Gastroesophageal sphincter (tissue), 4 donors: ENCODE data around the gene ZCCHC14. TPM values are rescaled to one million over a fixed set of nuclear protein-coding genes. Genes with fewer than 3 reads are reported as not detected.
"Not testable (repeated sequence)": the region's sequence is repeated elsewhere in the genome, so short reads cannot be mapped to it uniquely, and the experiment has no call there.

Experiments
- ATAC-seq: fragments of 150-250 bp; one replicate; pipeline ENCODE4 v1.9.1; 2016; ENCODE audit warnings: mild to moderate bottlenecking, moderate library complexity
- H3K27ac ChIP-seq, 4 donors: fragments of 200-600 bp; sonication (generic) in 3 of 4; 1 replicate in 3 of 4; 2 replicates in 1 of 4; pipeline ENCODE4 v1.5.1; 2016 to 2019
- H3K27me3 ChIP-seq: fragments of 200-600 bp; sonication (generic); one replicate; pipeline ENCODE4 v1.5.1; 2019
- H3K36me3 ChIP-seq, 2 donors: fragments of 200-600 bp; sonication (generic); one replicate each; pipeline ENCODE4 v1.5.1; 2019; ENCODE audit warnings: control low read depth in 1 of 2
- H3K4me1 ChIP-seq, 3 donors: fragments of 200-600 bp; sonication (generic); 1 replicate in 2 of 3; 2 replicates in 1 of 3; pipeline ENCODE4 v1.5.1; 2016 to 2019; ENCODE audit warnings: control low read depth in 2 of 3
- H3K4me3 ChIP-seq, 2 donors: fragments of 200-600 bp; sonication (generic); one replicate each; pipeline ENCODE4 v1.5.1; 2019; ENCODE audit warnings: mild to moderate bottlenecking in 1 of 2, moderate library complexity in 1 of 2
- H3K9me3 ChIP-seq, 3 donors: fragments of 200-600 bp; sonication (generic); one replicate each; pipeline ENCODE4 v1.5.1; 2017 to 2019; ENCODE audit warnings: control low read depth in 2 of 3
- CTCF ChIP-seq, 4 experiments: fragments of 200-600 bp in 2 of 4; fragments of 450-650 bp in 2 of 4; sonication (generic) in 1 of 4; IDR thresholded peaks; one replicate each; pipeline ENCODE4 v1.5.1; 2017 to 2019; ENCODE audit warnings: antibody characterized with exemption in 4 of 4, mild to moderate bottlenecking in 2 of 4, moderate library complexity in 2 of 4
- EP300 ChIP-seq: sonication (generic); formaldehyde crosslinking; IDR thresholded peaks from one replicate; pipeline ENCODE4 v1.6.1; 2017; ENCODE audit warnings: antibody characterized with exemption, mild to moderate bottlenecking
- POLR2A ChIP-seq, 2 donors: fragments of 450-650 bp; IDR thresholded peaks; one replicate each; pipeline ENCODE4 v1.6.1; 2017; ENCODE audit warnings: antibody characterized with exemption in 2 of 2, mild to moderate bottlenecking in 2 of 2, moderate library complexity in 1 of 2
- POLR2AphosphoS5 ChIP-seq: sonication (generic); formaldehyde crosslinking; IDR thresholded peaks from one replicate; pipeline ENCODE4 v1.6.1; 2017; ENCODE audit warnings: antibody characterized with exemption
- WGBS, 2 donors: methylation state at CpG; one replicate each; pipeline ENCODE4 v1.1.5; 2018; ENCODE audit warnings: low coverage in 1 of 2; 5-methylcytosine and 5-hydroxymethylcytosine counted together
- total RNA-seq, 4 donors: library from RNA; depleted of rRNA; stranded (reverse); fragments of >200 nt; gene quantifications; one replicate each; pipeline ENCODE4 v1.1.0, GENCODE V29; 2016

The ZCCHC14 gene
- total RNA-seq, 4 donors from 2014 or later, result 15.5 to 24.9 (median 19.9) TPM

GRCh38 chr16:87388818-87389134, 104.0 kb downstream of the ZCCHC14 start:
- Histone ChIP-seq H3K27me3 (no peaks in the 10 kb centered on the region), H3K4me3 (peak overlapping the region in 1 of 2 donors; percentile 10), H3K9me3 (no peaks in the 10 kb centered on the region), H3K4me1 (peaks cover 3 to 55% (median 16%) of the 10 kb centered on the region in 3 donors), H3K27ac (peak overlapping the region; percentile 78 to 99 (median 95)), H3K36me3 (no peaks in the 10 kb centered on the region)
- no peak for ATAC-seq
- WGBS, 2 donors, result 5 to 16% methylated on average over 1 of the region's 1 CpG
- TF ChIP-seq CTCF (IDR thresholded peaks at IDR 0.05) (no peak), POLR2A (IDR thresholded peaks at IDR 0.05) (no peak), EP300 (no peak), POLR2AphosphoS5 (no peak)

GRCh38 chr16:87387942-87388817, 104.6 kb downstream of the ZCCHC14 start:
- no peaks in the 10 kb centered on the region for H3K27me3 ChIP-seq
- no peaks in the 10 kb centered on the region for H3K9me3 ChIP-seq
- TF ChIP-seq POLR2AphosphoS5, result peak; percentile 95
- TF ChIP-seq POLR2A (IDR thresholded peaks at IDR 0.05), result peak; percentile 45 to 57
- no peak for TF ChIP-seq CTCF (IDR thresholded peaks at IDR 0.05)
- H3K36me3 ChIP-seq, result no peaks in the 10 kb centered on the region
- 8 to 9% methylated on average over 10 to 17 of the region's 18 CpGs for WGBS, 2 donors
- peak overlapping the region; percentile 78 to 99 (median 95) for H3K27ac ChIP-seq
- peak overlapping the region in 1 of 2 donors; percentile 21 for H3K4me3 ChIP-seq
- peak; percentile 84 for ATAC-seq
- H3K4me1 ChIP-seq, result peaks cover 0 to 49% (median 12%) of the 10 kb centered on the region in 3 donors

GRCh38 chr16:87384875-87385167, 108.0 kb downstream of the ZCCHC14 start:
- Histone ChIP-seq H3K4me3 (peak overlapping the region in 1 of 2 donors; percentile 89), H3K4me1 (peaks cover 0 to 68% (median 27%) of the 10 kb centered on the region in 3 donors), H3K27ac (peak overlapping the region; percentile 70 to 99 (median 96))
- 64 to 93% methylated on average over 3 to 5 of the region's 12 CpGs for WGBS, 2 donors
- not testable (repeated sequence) for ATAC-seq, H3K27me3 ChIP-seq, H3K9me3 ChIP-seq, H3K36me3 ChIP-seq

GRCh38 chr16:87384162-87384874, 108.5 kb downstream of the ZCCHC14 start:
- Histone ChIP-seq H3K27me3 (no peaks in the 10 kb centered on the region), H3K4me1 (peaks cover 0 to 71% (median 30%) of the 10 kb centered on the region in 3 donors), H3K9me3 (no peaks in the 10 kb centered on the region), H3K27ac (peak overlapping the region; percentile 70 to 99 (median 96)), H3K4me3 (peak overlapping the region; percentile 82 to 89), H3K36me3 (no peaks in the 10 kb centered on the region)
- no peak for TF ChIP-seq EP300
- TF ChIP-seq CTCF (IDR thresholded peaks at IDR 0.05), result no peak
- peak; percentile 35 for TF ChIP-seq POLR2AphosphoS5
- TF ChIP-seq POLR2A (IDR thresholded peaks at IDR 0.05), result no peak
- 27 to 38% methylated on average over 6 to 7 of the region's 64 CpGs for WGBS, 2 donors
- peak; percentile 4 for ATAC-seq

GRCh38 chr16:87383505-87384161, 109.2 kb downstream of the ZCCHC14 start, which contains the start of gene FBXO31:
TSS of gene FBXO31 (minus strand) at chr16:87383776. CDS start at chr16:87383744, 32 bp downstream.
- peak; percentile 77 for ATAC-seq
- TF ChIP-seq POLR2A (IDR thresholded peaks at IDR 0.05), result peak; percentile 93 to 97
- peak; percentile 80 for TF ChIP-seq POLR2AphosphoS5
- TF ChIP-seq EP300, result no peak
- peak in 1 of 4 experiments; percentile 14 for TF ChIP-seq CTCF (IDR thresholded peaks at IDR 0.05)

More at GRCh38 chr16:87383505-87384161, 109.2 kb downstream of the ZCCHC14 start, which contains the start of gene FBXO31:
- no peaks in the 10 kb centered on the region for H3K27me3 ChIP-seq
- peak within 1 kb of the TSS; percentile 82 to 89 for H3K4me3 ChIP-seq
- H3K27ac ChIP-seq, result peak within 1 kb of the TSS; percentile 70 to 99 (median 96)
- no peaks in the 10 kb centered on the region for H3K36me3 ChIP-seq
- no peaks in the 10 kb centered on the region for H3K9me3 ChIP-seq
- peaks cover 0 to 71% (median 34%) of the 10 kb centered on the region in 3 donors for H3K4me1 ChIP-seq
- no CpG with 5 or more reads among the region's 92 CpGs for WGBS, 2 donors
